HL-60 (cell line): ENCODE results near the gene NRXN3.

ENCODE experiments used
- CTCF ChIP-seq: IDR thresholded peaks from one replicate; pipeline ENCODE4 v1.5.1; 2011; ENCODE audit warnings: low read length, control low read depth, inconsistent platforms; ENCODE audit not compliant: insufficient read depth
- POLR2AphosphoS5 ChIP-seq: IDR thresholded peaks from 2 replicates; pipeline ENCODE4 v1.6.1; 2012; ENCODE audit warnings: low read depth
- REST ChIP-seq: IDR thresholded peaks from 2 replicates; pipeline ENCODE4 v1.6.1; 2012; ENCODE audit warnings: low read depth; ENCODE audit not compliant: insufficient replicate concordance
- SPI1 ChIP-seq: IDR thresholded peaks from 2 replicates; pipeline ENCODE4 v1.6.1; 2012; ENCODE audit warnings: low read depth, mild to moderate bottlenecking, borderline replicate concordance

GRCh38 chr14:78933166-78933565 is 763.0 kb downstream of the NRXN3 start:
- TF ChIP-seq CTCF, result no peak
- TF ChIP-seq POLR2AphosphoS5, result no peak
- no peak for TF ChIP-seq SPI1
- no peak for TF ChIP-seq REST
